HCT116 (cell line): Measurements from ENCODE around the gene TMEM178B. TPM values are rescaled to one million over a fixed set of nuclear protein-coding genes. Genes with fewer than 3 reads are reported as not detected.

ENCODE experiments used
- ATAC-seq: fragments of 200-7000 bp; cut with Tn5 transposase; 2 replicates; pipeline ENCODE4 v1.9.1; 2020; ENCODE audit warnings: mild to moderate bottlenecking, moderate library complexity
- BruUV-seq: library from RNA; stranded (reverse); fragments of 400-500 nt; replicated peaks from 2 replicates; lab custom pipeline; 2021; lab: Mats Ljungman, UMichigan
- CTCF ChIA-PET: fragments of 300-600 bp; sonication (Branson Sonifier 250); formaldehyde crosslinking; loops from one replicate; lab custom pipeline; 2021; ENCODE audit warnings: antibody characterized with exemption; lab: Charles Lee
- POLR2A ChIA-PET: fragments of 300-600, 350-600 bp; sonication (Branson Sonifier 250); formaldehyde crosslinking; loops from one replicate; lab custom pipeline; 2021; ENCODE audit warnings: antibody characterized with exemption; lab: Charles Lee
- RAD21 ChIA-PET, 2 experiments: fragments of 300-600 bp; sonication (Branson Sonifier 250); formaldehyde crosslinking; loops; one replicate each; lab custom pipeline; 2023; ENCODE audit warnings: low total read pairs in 2 of 2; ENCODE audit not compliant: uncharacterized antibody in 2 of 2, unreplicated experiment in 2 of 2, low non-redundant PET in 1 of 2; lab: Charles Lee
- DNase-seq: peaks from one replicate; pipeline ENCODE4 v3.0.0-alpha.2; 2010; ENCODE audit warnings: low read depth, low spot score
- H2AFZ ChIP-seq: fragments of 200-600 bp; shearing (Covaris generic), sonication (generic); 2 replicates; pipeline ENCODE4 v1.6.1; 2017; ENCODE audit warnings: low read depth, mixed run types, mixed read lengths, antibody characterized with exemption, low read length; ENCODE audit not compliant: poor library complexity, severe bottlenecking
- H3K27ac ChIP-seq: 2 replicates; pipeline ENCODE4 v1.5.1; 2012; ENCODE audit warnings: low read depth, low read length
- H3K27me3 ChIP-seq: fragments of 200-600 bp; sonication (generic); 2 replicates; pipeline ENCODE4 v1.6.1; 2016; ENCODE audit warnings: mixed run types, low read length, mixed read lengths; ENCODE audit not compliant: insufficient read depth
- H3K36me3 ChIP-seq, 2 experiments: fragments of 200-500 bp in 1 of 2; fragments of 200-600 bp in 1 of 2; sonication (Bioruptor generic) in 1 of 2; sonication (generic) in 1 of 2; 2 replicates each; pipeline versions ENCODE4 v1.5.1 to v1.6.1; 2014 to 2016; ENCODE audit warnings: low read length in 2 of 2, inconsistent platforms in 1 of 2, mixed read lengths in 1 of 2, mixed run types in 1 of 2; ENCODE audit not compliant: insufficient read depth in 2 of 2, control insufficient read depth in 1 of 2
- H3K4me1 ChIP-seq, 2 experiments: fragments of 200-600 bp in 1 of 2; sonication (generic) in 1 of 2; 2 replicates each; pipeline versions ENCODE4 v1.5.1 to v1.6.1; 2012 to 2017; ENCODE audit warnings: low read length in 2 of 2, inconsistent platforms in 1 of 2, mild to moderate bottlenecking in 1 of 2, mixed read lengths in 1 of 2, mixed run types in 1 of 2, moderate library complexity in 1 of 2; ENCODE audit not compliant: insufficient read depth in 2 of 2, control insufficient read depth in 1 of 2
- H3K4me2 ChIP-seq: fragments of 200-600 bp; sonication (generic); 2 replicates; pipeline ENCODE4 v1.6.1; 2017; ENCODE audit warnings: mixed run types, low read length, mixed read lengths
- H3K4me3 ChIP-seq, 2 experiments: fragments of 200-600 bp in 1 of 2; sonication (generic) in 1 of 2; replicated peaks in 1 of 2; 2 replicates each; pipeline ENCODE4 v1.5.1; 2011 to 2016; ENCODE audit warnings: low read length in 2 of 2, control low read depth in 1 of 2, low read depth in 1 of 2, mild to moderate bottlenecking in 1 of 2, mixed read lengths in 1 of 2, mixed run types in 1 of 2
- H3K79me2 ChIP-seq: fragments of 200-600 bp; sonication (generic); 2 replicates; pipeline ENCODE4 v1.6.1; 2017; ENCODE audit warnings: mild to moderate bottlenecking, mixed run types, low read length, moderate library complexity, mixed read lengths; ENCODE audit not compliant: insufficient read depth
- H3K9ac ChIP-seq: fragments of 200-600 bp; sonication (generic); 2 replicates; pipeline ENCODE4 v1.6.1; 2016; ENCODE audit warnings: low read length, mixed read lengths
- H3K9me2 ChIP-seq: fragments of 200-600 bp; sonication (generic), shearing (Covaris generic); 2 replicates; pipeline ENCODE4 v1.6.1; 2017; ENCODE audit warnings: mixed run types, mild to moderate bottlenecking, moderate library complexity; ENCODE audit not compliant: insufficient read depth
- H3K9me3 ChIP-seq, 2 experiments: fragments of 200-500 bp in 1 of 2; fragments of 200-600 bp in 1 of 2; sonication (Bioruptor generic) in 1 of 2; sonication (generic) in 1 of 2; 2 replicates each; pipeline ENCODE4 v1.6.1; 2014 to 2017; ENCODE audit warnings: low read length in 2 of 2, mixed read lengths in 2 of 2, inconsistent platforms in 1 of 2, low read depth in 1 of 2, mild to moderate bottlenecking in 1 of 2, mixed run types in 1 of 2, moderate library complexity in 1 of 2; ENCODE audit not compliant: control insufficient read depth in 1 of 2, insufficient read depth in 1 of 2
- H4K20me1 ChIP-seq: fragments of 200-600 bp; sonication (generic), shearing (Covaris generic); 2 replicates; pipeline ENCODE4 v1.6.1; 2017; ENCODE audit warnings: mixed run types, mild to moderate bottlenecking, moderate library complexity; ENCODE audit not compliant: insufficient read depth
- ATF3 ChIP-seq: IDR thresholded peaks from 2 replicates; pipeline ENCODE4 v1.6.1; 2012
- CEBPB ChIP-seq: IDR thresholded peaks from 2 replicates; pipeline ENCODE4 v1.6.1; 2012; ENCODE audit warnings: low read depth
- CTCF ChIP-seq, 3 experiments: fragments of 200-600 bp in 1 of 3; sonication (generic) in 1 of 3; IDR thresholded peaks in 2 of 3; conservative IDR thresholded peaks in 1 of 3; 2 replicates each; pipeline ENCODE4 v1.5.1; 2012 to 2017; ENCODE audit warnings: low read depth in 2 of 3, low read length in 2 of 3, antibody characterized with exemption in 1 of 3, borderline replicate concordance in 1 of 3, control low read depth in 1 of 3, mild to moderate bottlenecking in 1 of 3, mixed read lengths in 1 of 3, mixed run types in 1 of 3, moderate library complexity in 1 of 3; ENCODE audit not compliant: insufficient read depth in 1 of 3
- EZH2phosphoT487 ChIP-seq: fragments of 200-600 bp; IDR thresholded peaks from 2 replicates; pipeline ENCODE4 v1.6.1; 2018; ENCODE audit warnings: antibody characterized with exemption, borderline replicate concordance
- MAX ChIP-seq: IDR thresholded peaks from 2 replicates; pipeline ENCODE4 v1.6.1; 2012
- POLR2A ChIP-seq: IDR thresholded peaks from 2 replicates; pipeline ENCODE4 v1.7.0; 2011; ENCODE audit warnings: borderline replicate concordance; ENCODE audit not compliant: insufficient read depth, insufficient read length; ENCODE audit errors: extremely low read depth
- POLR2AphosphoS5 ChIP-seq: IDR thresholded peaks from 2 replicates; pipeline ENCODE4 v1.6.1; 2011; ENCODE audit warnings: mild to moderate bottlenecking, low read depth, low read length, moderate library complexity
- RAD21 ChIP-seq: IDR thresholded peaks from 2 replicates; pipeline ENCODE4 v1.6.1; 2012; ENCODE audit warnings: low read depth, mild to moderate bottlenecking
- REST ChIP-seq: IDR thresholded peaks from 2 replicates; pipeline ENCODE4 v1.6.1; 2012; ENCODE audit warnings: low read depth
- SIN3A ChIP-seq: IDR thresholded peaks from 2 replicates; pipeline ENCODE4 v1.6.1; 2012; ENCODE audit warnings: low read depth
- SP1 ChIP-seq: IDR thresholded peaks from 2 replicates; pipeline ENCODE4 v1.6.1; 2012; ENCODE audit warnings: low read depth
- SRF ChIP-seq: IDR thresholded peaks from 2 replicates; pipeline ENCODE4 v1.6.1; 2012; ENCODE audit warnings: low read depth
- TCF7L2 ChIP-seq: IDR thresholded peaks from 2 replicates; pipeline ENCODE4 v1.7.0; 2011; ENCODE audit warnings: borderline replicate concordance, inconsistent platforms; ENCODE audit not compliant: insufficient read depth, insufficient read length; ENCODE audit errors: extremely low read depth
- ZFX ChIP-seq: fragments of 450-650 bp; IDR thresholded peaks from 2 replicates; pipeline ENCODE4 v1.6.1; 2017
- intact Hi-C: fragments of 100-400 bp; cut with micrococcal nuclease; formaldehyde crosslinking; loops from 2 replicates; pipeline ENCODE4 v1.10.0; 2022
- total RNA-seq: library from RNA; stranded (reverse); gene quantifications from one replicate; pipeline ENCODE4 v1.2.1, GENCODE V29; 2021; ENCODE audit not compliant: unreplicated experiment

TMEM178B gene
- total RNA-seq, 1 experiment from 2014 or later: 0.02 TPM

GRCh38 chr7:141045842-141046620 lies 27.8 kb upstream of the TMEM178B start:
- ChIA-PET CTCF (no interaction called here), POLR2A (no interaction called here), RAD21 (no interaction called here)
- H3K4me3 ChIP-seq: no peak overlapping the region
- no peak for DNase-seq
- intact Hi-C loops: no loop called here
- H3K27me3 ChIP-seq: peaks cover 3% of the 10 kb centered on the region; the same call in 1 of the 2 replicates
- H3K4me1 ChIP-seq: no peaks in the 10 kb centered on the region
- no TSS peak for BruUV-seq
- H2AFZ ChIP-seq: no peak overlapping the region
- H4K20me1 ChIP-seq: no peaks in the 10 kb centered on the region
- no peak overlapping the region for H3K9ac ChIP-seq
- ATAC-seq: no peak
- no peaks in the 10 kb centered on the region for H3K9me3 ChIP-seq
- H3K36me3 ChIP-seq: no peaks in the 10 kb centered on the region
- H3K27ac ChIP-seq: no peak overlapping the region
- no peak overlapping the region for H3K4me2 ChIP-seq
- TF ChIP-seq SRF: no peak
- TF ChIP-seq CEBPB: no peak
- TF ChIP-seq RAD21: no peak
- TF ChIP-seq SP1: no peak
- no peak for TF ChIP-seq POLR2A
- no peak for TF ChIP-seq CTCF (IDR thresholded peaks at IDR 0.05 in 2 of 3, conservative IDR thresholded peaks at IDR 0.05 in 1 of 3; ENCODE audit: borderline replicate concordance in 1 of 3, insufficient read depth in 1 of 3, low read depth in 2 of 3, low read length in 2 of 3)
- TF ChIP-seq REST: no peak
- no peak for TF ChIP-seq POLR2AphosphoS5
- no peak for TF ChIP-seq ZFX
- TF ChIP-seq MAX: no peak
- TF ChIP-seq EZH2phosphoT487: no peak
- TF ChIP-seq TCF7L2: no peak
- TF ChIP-seq SIN3A: no peak
- TF ChIP-seq ATF3: no peak
- no peaks in the 10 kb centered on the region for H3K79me2 ChIP-seq
- no peaks in the 10 kb centered on the region for H3K9me2 ChIP-seq
